ENCODE data around the gene RGS6. TPM values are rescaled to one million over a fixed set of nuclear protein-coding genes. Genes with fewer than 3 reads are reported as not detected.

RGS6 gene
- total RNA-seq, 1 donor from 2014 or later: 5.1 TPM

- Mint-ChIP-seq H3K4me3 (ENCODE audit: low read depth) (no peak overlapping the region), H3K36me3 (ENCODE audit: insufficient read depth) (no peaks in the 10 kb centered on the region), H3K27me3 (peaks cover 23% of the 10 kb centered on the region), H3K9me3 (ENCODE audit: low read depth) (no peaks in the 10 kb centered on the region), H3K4me1 (ENCODE audit: low read depth) (peaks cover 2% of the 10 kb centered on the region), H3K27ac (no peak overlapping the region)
- TF ChIP-seq CTCF (IDR thresholded peaks at IDR 0.05; ENCODE audit: unreplicated experiment): no peak
- no peak for DNase-seq (ENCODE audit: low spot score, unreplicated experiment)
These were observed 667.6 kb downstream of the RGS6 start for GRCh38 chr14:72599579-72600470.

- Mint-ChIP-seq H3K27me3 (peaks cover 23% of the 10 kb centered on the region), H3K4me1 (ENCODE audit: low read depth) (peaks cover 2% of the 10 kb centered on the region), H3K4me3 (ENCODE audit: low read depth) (no peak overlapping the region), H3K36me3 (ENCODE audit: insufficient read depth) (no peaks in the 10 kb centered on the region), H3K9me3 (ENCODE audit: low read depth) (no peaks in the 10 kb centered on the region), H3K27ac (no peak overlapping the region)
- no peak for TF ChIP-seq CTCF (IDR thresholded peaks at IDR 0.05; ENCODE audit: unreplicated experiment)
- DNase-seq (ENCODE audit: low spot score, unreplicated experiment): no peak
These were observed 668.5 kb downstream of the RGS6 start for GRCh38 chr14:72600551-72601330.

GRCh38 chr14:72603639-72604038 lies 671.4 kb downstream of the RGS6 start:
- no peak for DNase-seq (ENCODE audit: low spot score, unreplicated experiment)
- Mint-ChIP-seq H3K27ac (no peak overlapping the region), H3K36me3 (ENCODE audit: insufficient read depth) (no peaks in the 10 kb centered on the region), H3K27me3 (peaks cover 22% of the 10 kb centered on the region), H3K4me3 (ENCODE audit: low read depth) (no peak overlapping the region), H3K4me1 (ENCODE audit: low read depth) (peaks cover 2% of the 10 kb centered on the region), H3K9me3 (ENCODE audit: low read depth) (no peaks in the 10 kb centered on the region)
- no peak for TF ChIP-seq CTCF (IDR thresholded peaks at IDR 0.05; ENCODE audit: unreplicated experiment)

GRCh38 chr14:72604133-72604532 lies 671.9 kb downstream of the RGS6 start:
- Mint-ChIP-seq H3K27ac (no peak overlapping the region), H3K4me1 (ENCODE audit: low read depth) (peaks cover 2% of the 10 kb centered on the region), H3K4me3 (ENCODE audit: low read depth) (no peak overlapping the region), H3K36me3 (ENCODE audit: insufficient read depth) (no peaks in the 10 kb centered on the region), H3K9me3 (ENCODE audit: low read depth) (no peaks in the 10 kb centered on the region), H3K27me3 (peaks cover 27% of the 10 kb centered on the region)
- TF ChIP-seq CTCF (IDR thresholded peaks at IDR 0.05; ENCODE audit: unreplicated experiment): no peak
- DNase-seq (ENCODE audit: low spot score, unreplicated experiment): no peak

- Mint-ChIP-seq H3K9me3 (ENCODE audit: low read depth) (no peaks in the 10 kb centered on the region), H3K27ac (no peak overlapping the region), H3K36me3 (ENCODE audit: insufficient read depth) (no peaks in the 10 kb centered on the region), H3K27me3 (peaks cover 30% of the 10 kb centered on the region), H3K4me1 (ENCODE audit: low read depth) (no peaks in the 10 kb centered on the region), H3K4me3 (ENCODE audit: low read depth) (no peak overlapping the region)
- no peak for TF ChIP-seq CTCF (IDR thresholded peaks at IDR 0.05; ENCODE audit: unreplicated experiment)
- no peak for DNase-seq (ENCODE audit: low spot score, unreplicated experiment)
These were observed 673.1 kb downstream of the RGS6 start for GRCh38 chr14:72605096-72605920.

All from progenitor cell of endocrine pancreas (in vitro differentiated cells).